HepG2 (cell line): ENCODE measurements around the gene CCDC150. TPM values are rescaled to one million over a fixed set of nuclear protein-coding genes. Genes with fewer than 3 reads are reported as not detected.

ENCODE experiments used
- ATAC-seq: fragments of 200-7000 bp; cut with Tn5 transposase; 3 replicates; pipeline ENCODE4 v1.9.1; 2020; ENCODE audit warnings: mild to moderate bottlenecking, moderate library complexity
- BruUV-seq: library from RNA; stranded (reverse); fragments of 400-500 nt; replicated peaks from 2 replicates; lab custom pipeline; 2021; lab: Mats Ljungman, UMichigan
- CTCF ChIA-PET: fragments of 300-600 bp; formaldehyde crosslinking; extraction: SDS; loops from one replicate; lab custom pipeline; 2021; ENCODE audit warnings: low total read pairs, inconsistent platforms, low intra/inter-chr PET ratio; lab: Yijun Ruan, JAX
- POLR2A ChIA-PET: fragments of 350-600 bp; sonication (Branson Sonifier 250); formaldehyde crosslinking; loops from one replicate; lab custom pipeline; 2020; ENCODE audit warnings: antibody characterized with exemption, inconsistent platforms; lab: Yijun Ruan, JAX
- DNase-seq: peaks from one replicate; pipeline ENCODE4 v3.0.0-alpha.2; 2015; ENCODE audit warnings: low spot score
- FAIRE-seq: peaks from 3 replicates; lab custom pipeline; 2011; peaks lifted over from hg19 to GRCh38; lab: Jason Lieb, UNC
- H2AFZ ChIP-seq: one replicate; pipeline ENCODE4 v1.6.1; 2011; ENCODE audit warnings: low read length, inconsistent platforms
- H3K27ac ChIP-seq: fragments of 300-600 bp; 3 replicates; pipeline ENCODE4 v1.8.0; 2011; ENCODE audit warnings: mixed run types, mild to moderate bottlenecking, mixed read lengths, low read length, inconsistent platforms; ENCODE audit not compliant: insufficient read depth; ENCODE audit errors: extremely low read length
- H3K27me3 ChIP-seq, 2 experiments: fragments of 200-600 bp in 1 of 2; 2 replicates in 1 of 2; 3 replicates in 1 of 2; pipeline versions ENCODE4 v1.6.0 to v1.8.0; 2011; ENCODE audit warnings: low read length in 2 of 2, mild to moderate bottlenecking in 2 of 2, moderate library complexity in 2 of 2, inconsistent platforms in 1 of 2; ENCODE audit not compliant: insufficient read depth in 2 of 2, control insufficient read depth in 1 of 2
- H3K36me3 ChIP-seq, 2 experiments: fragments of 200-600 bp in 1 of 2; replicated peaks in 1 of 2; 2 replicates in 1 of 2; 3 replicates in 1 of 2; pipeline versions ENCODE4 v1.5.1 to v1.8.0; 2011; ENCODE audit warnings: low read length in 2 of 2, inconsistent platforms in 1 of 2; ENCODE audit not compliant: insufficient read depth in 2 of 2, control insufficient read depth in 1 of 2
- H3K4me1 ChIP-seq: 2 replicates; pipeline ENCODE4 v1.5.1; 2012; ENCODE audit warnings: low read length, inconsistent platforms; ENCODE audit not compliant: insufficient read depth
- H3K4me2 ChIP-seq: 2 replicates; pipeline ENCODE4 v1.6.0; 2011; ENCODE audit warnings: low read depth, low read length, inconsistent platforms
- H3K4me3 ChIP-seq, 3 experiments: fragments of 200-600 bp in 1 of 3; sonication (generic), shearing (Covaris generic) in 1 of 3; replicated peaks in 1 of 3; 2 replicates each; pipeline ENCODE4 v1.5.1; 2011 to 2016; ENCODE audit warnings: low read length in 3 of 3, inconsistent platforms in 2 of 3, low read depth in 2 of 3, mild to moderate bottlenecking in 2 of 3, control low read depth in 1 of 3, mixed read lengths in 1 of 3; ENCODE audit not compliant: insufficient read depth in 1 of 3
- H3K79me2 ChIP-seq: one replicate; pipeline ENCODE4 v1.6.1; 2011; ENCODE audit warnings: low read length, inconsistent platforms; ENCODE audit not compliant: insufficient read depth
- H3K9ac ChIP-seq: 2 replicates; pipeline ENCODE4 v1.6.0; 2011; ENCODE audit warnings: mild to moderate bottlenecking, low read depth, low read length, inconsistent platforms; ENCODE audit not compliant: insufficient read depth
- H3K9me3 ChIP-seq: 2 replicates; pipeline ENCODE4 v1.5.1; 2012; ENCODE audit warnings: mild to moderate bottlenecking, low read length
- H4K20me1 ChIP-seq: 2 replicates; pipeline ENCODE4 v1.6.0; 2011; ENCODE audit warnings: inconsistent platforms, mild to moderate bottlenecking, low read length, moderate library complexity; ENCODE audit not compliant: insufficient read depth
- CBFB ChIP-seq: sonication (generic); formaldehyde crosslinking; IDR thresholded peaks from 2 replicates; pipeline ENCODE4 v1.4.0; 2020; ENCODE audit warnings: missing genetic modification reagents
- IRF9 ChIP-seq: sonication (generic); formaldehyde crosslinking; IDR thresholded peaks from 2 replicates; pipeline ENCODE4 v1.8.0; 2022; ENCODE audit warnings: missing genetic modification reagents, mild to moderate bottlenecking, borderline replicate concordance
- ISX ChIP-seq: sonication (generic); formaldehyde crosslinking; conservative IDR thresholded peaks from 2 replicates; pipeline ENCODE4 v1.5.0; 2020; ENCODE audit warnings: missing genetic modification reagents
- NFATC3 ChIP-seq: sonication (generic); formaldehyde crosslinking; IDR thresholded peaks from 2 replicates; pipeline ENCODE4 v1.5.1; 2020; ENCODE audit warnings: mild to moderate bottlenecking, missing genetic modification reagents
- SCMH1 ChIP-seq: sonication (generic); formaldehyde crosslinking; IDR thresholded peaks from 2 replicates; pipeline ENCODE4 v1.9.0; 2021; ENCODE audit warnings: missing genetic modification reagents, mild to moderate bottlenecking, borderline replicate concordance
- ZBTB46 ChIP-seq: sonication (generic); formaldehyde crosslinking; IDR thresholded peaks from 2 replicates; pipeline ENCODE4 v1.4.0; 2020; ENCODE audit warnings: mild to moderate bottlenecking, missing genetic modification reagents, borderline replicate concordance
- ZNF263 ChIP-seq: sonication (generic); formaldehyde crosslinking; IDR thresholded peaks from 2 replicates; pipeline ENCODE4 v1.4.0; 2020; ENCODE audit warnings: missing genetic modification reagents
- ZNF407 ChIP-seq: sonication (generic); formaldehyde crosslinking; IDR thresholded peaks from one replicate; pipeline ENCODE4 v1.5.1; 2020; ENCODE audit warnings: mild to moderate bottlenecking, missing genetic modification reagents; ENCODE audit errors: not compliant biosample characterization
- ZNF567 ChIP-seq: sonication (generic); formaldehyde crosslinking; IDR thresholded peaks from 2 replicates; pipeline ENCODE4 v1.8.1; 2023; ENCODE audit warnings: mild to moderate bottlenecking, missing genetic modification reagents, borderline replicate concordance
- WGBS: methylation state at CpG from one replicate; pipeline ENCODE4 v1.1.6; 2017; ENCODE audit warnings: low lambda C conversion rate; 5-methylcytosine and 5-hydroxymethylcytosine counted together
- in situ Hi-C: cut with HindIII; loops from 2 replicates; pipeline ENCODE4 v1.10.0; 2017; ENCODE audit warnings: low pct_unique_long_range_greater_than_20kb; ENCODE audit not compliant: extremely low pct_ligation_motif_present
- intact Hi-C: fragments of 100-400 bp; cut with micrococcal nuclease; formaldehyde crosslinking; loops from one replicate; pipeline ENCODE4 v1.10.0; 2022; ENCODE audit not compliant: unreplicated experiment
- polyA plus RNA-seq, 8 experiments: library from polyadenylated mRNA; depleted of rRNA in 3 of 8; stranded (reverse) in 7 of 8; unstranded in 1 of 8; fragments of >200 nt; fragmentation: Illumina TruSeq in 4 of 8; extraction: Trizol in 4 of 8; gene quantifications; 2 replicates each; pipeline versions ENCODE4 v1.2.1 to v1.2.3, GENCODE V29; 2011 to 2016; ENCODE audit warnings: low read depth in 4 of 8, missing spikeins in 1 of 8, mixed read lengths in 1 of 8; ENCODE audit not compliant: insufficient read depth in 1 of 8
- total RNA-seq, 5 experiments: library from RNA; depleted of rRNA; stranded (reverse); fragments of >200 nt; fragmentation: Illumina TruSeq; extraction: Trizol; gene quantifications; 2 replicates each; pipeline ENCODE4 v1.2.3, GENCODE V29; 2016; ENCODE audit warnings: low read depth in 1 of 5
- TF ChIP-seq, protein P1 (sequence below): sonication (generic); formaldehyde crosslinking; IDR thresholded peaks from 2 replicates; pipeline ENCODE4 v1.4.0; 2020; ENCODE audit warnings: low read depth, mild to moderate bottlenecking, missing genetic modification reagents

The CCDC150 gene
- total and polyA plus RNA-seq, 2 of the 13 experiments (the other 11 are each of a cell fraction or from before 2014, with no cell fraction given), result 14.9 to 32.6 TPM

GRCh38 chr2:196630531-196630930 lies 9.0 kb upstream of the CCDC150 start (continued):
- no peak for TF ChIP-seq ZNF407

DNA sequence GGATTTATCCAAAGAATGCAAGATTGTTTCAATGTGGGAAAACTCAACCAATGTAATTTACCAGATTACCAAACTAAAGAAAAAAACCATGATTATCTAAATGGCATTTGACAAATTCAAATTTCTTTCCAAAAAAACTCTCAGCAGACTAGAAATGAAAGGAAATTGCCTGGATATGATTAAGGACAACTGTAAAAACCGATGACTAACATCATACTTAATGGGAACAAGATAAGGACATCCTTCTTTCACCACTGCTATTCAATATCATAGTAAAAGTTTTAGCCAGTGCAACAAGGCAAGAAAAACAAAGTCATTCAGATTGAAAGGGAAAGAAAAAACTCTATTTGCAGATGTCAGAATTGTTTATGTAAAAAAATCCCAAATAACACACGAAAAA lies 4.4 kb upstream of the CCDC150 start:
- DNase-seq (no peak), FAIRE-seq (no peak), ATAC-seq (no peak)
- H3K4me2 ChIP-seq, result no peak overlapping the region
- H3K4me1 ChIP-seq, result peaks cover 18% of the 10 kb centered on the region
- no peak overlapping the region for H2AFZ ChIP-seq
- no peaks in the 10 kb centered on the region for H4K20me1 ChIP-seq
- no peak overlapping the region for H3K9ac ChIP-seq
- no TSS peak for BruUV-seq
- no peaks in the 10 kb centered on the region for H3K36me3 ChIP-seq
- 0% methylated on average over 2 of the region's 2 CpGs for WGBS
- ChIA-PET CTCF (no interaction called here), POLR2A (no interaction called here)
- in situ Hi-C loops (no loop called here), intact Hi-C loops (loop anchor here (5.0 kb wide), 1 partner anchor 292 kb away; the partner anchor contains the start of gene PGAP1)
- H3K27ac ChIP-seq, result no peak overlapping the region
- H3K9me3 ChIP-seq, result peaks cover 7% of the 10 kb centered on the region; the same call in 1 of the 2 replicates
- no peaks in the 10 kb centered on the region for H3K27me3 ChIP-seq
- no peak overlapping the region for H3K4me3 ChIP-seq
- no peaks in the 10 kb centered on the region for H3K79me2 ChIP-seq
- no peak for TF ChIP-seq ZNF263
- no peak for TF ChIP-seq NFATC3 (CRISPR knock-in tag)
- TF ChIP-seq, protein P1, sequence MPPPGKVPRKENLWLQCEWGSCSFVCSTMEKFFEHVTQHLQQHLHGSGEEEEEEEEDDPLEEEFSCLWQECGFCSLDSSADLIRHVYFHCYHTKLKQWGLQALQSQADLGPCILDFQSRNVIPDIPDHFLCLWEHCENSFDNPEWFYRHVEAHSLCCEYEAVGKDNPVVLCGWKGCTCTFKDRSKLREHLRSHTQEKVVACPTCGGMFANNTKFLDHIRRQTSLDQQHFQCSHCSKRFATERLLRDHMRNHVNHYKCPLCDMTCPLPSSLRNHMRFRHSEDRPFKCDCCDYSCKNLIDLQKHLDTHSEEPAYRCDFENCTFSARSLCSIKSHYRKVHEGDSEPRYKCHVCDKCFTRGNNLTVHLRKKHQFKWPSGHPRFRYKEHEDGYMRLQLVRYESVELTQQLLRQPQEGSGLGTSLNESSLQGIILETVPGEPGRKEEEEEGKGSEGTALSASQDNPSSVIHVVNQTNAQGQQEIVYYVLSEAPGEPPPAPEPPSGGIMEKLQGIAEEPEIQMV (CRISPR knock-in tag), result no peak
- no peak for TF ChIP-seq ZBTB46 (CRISPR knock-in tag)
- no peak for TF ChIP-seq SCMH1 (CRISPR knock-in tag)
- TF ChIP-seq IRF9 (CRISPR knock-in tag), result no peak
- no peak for TF ChIP-seq ISX (CRISPR knock-in tag)
- no peak for TF ChIP-seq ZNF567 (CRISPR knock-in tag)
- TF ChIP-seq CBFB (CRISPR knock-in tag), result no peak
